ENCODE measurements around the gene MDH1. TPM values are rescaled to one million over a fixed set of nuclear protein-coding genes. Genes with fewer than 3 reads are reported as not detected.

Gene MDH1
- total RNA-seq, 1 donor from 2014 or later, result 209 TPM

- no peak overlapping the region for H3K4me3 ChIP-seq (ENCODE audit: low read depth, low read length)
- no peak for DNase-seq (ENCODE audit: low read depth)
- TF ChIP-seq, protein P1, sequence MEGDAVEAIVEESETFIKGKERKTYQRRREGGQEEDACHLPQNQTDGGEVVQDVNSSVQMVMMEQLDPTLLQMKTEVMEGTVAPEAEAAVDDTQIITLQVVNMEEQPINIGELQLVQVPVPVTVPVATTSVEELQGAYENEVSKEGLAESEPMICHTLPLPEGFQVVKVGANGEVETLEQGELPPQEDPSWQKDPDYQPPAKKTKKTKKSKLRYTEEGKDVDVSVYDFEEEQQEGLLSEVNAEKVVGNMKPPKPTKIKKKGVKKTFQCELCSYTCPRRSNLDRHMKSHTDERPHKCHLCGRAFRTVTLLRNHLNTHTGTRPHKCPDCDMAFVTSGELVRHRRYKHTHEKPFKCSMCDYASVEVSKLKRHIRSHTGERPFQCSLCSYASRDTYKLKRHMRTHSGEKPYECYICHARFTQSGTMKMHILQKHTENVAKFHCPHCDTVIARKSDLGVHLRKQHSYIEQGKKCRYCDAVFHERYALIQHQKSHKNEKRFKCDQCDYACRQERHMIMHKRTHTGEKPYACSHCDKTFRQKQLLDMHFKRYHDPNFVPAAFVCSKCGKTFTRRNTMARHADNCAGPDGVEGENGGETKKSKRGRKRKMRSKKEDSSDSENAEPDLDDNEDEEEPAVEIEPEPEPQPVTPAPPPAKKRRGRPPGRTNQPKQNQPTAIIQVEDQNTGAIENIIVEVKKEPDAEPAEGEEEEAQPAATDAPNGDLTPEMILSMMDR (conservative IDR thresholded peaks at IDR 0.05; ENCODE audit: low read depth, low read length), result no peak
These were observed 12.2 kb upstream of the MDH1 start for GRCh38 chr2:63576546-63576945.

GRCh38 chr2:63578767-63579166 is 10.0 kb upstream of the MDH1 start:
- H3K4me3 ChIP-seq (ENCODE audit: low read depth, low read length), result no peak overlapping the region
- TF ChIP-seq, protein P1 (conservative IDR thresholded peaks at IDR 0.05; ENCODE audit: low read depth, low read length), result no peak
- no peak for DNase-seq (ENCODE audit: low read depth)

DNA sequence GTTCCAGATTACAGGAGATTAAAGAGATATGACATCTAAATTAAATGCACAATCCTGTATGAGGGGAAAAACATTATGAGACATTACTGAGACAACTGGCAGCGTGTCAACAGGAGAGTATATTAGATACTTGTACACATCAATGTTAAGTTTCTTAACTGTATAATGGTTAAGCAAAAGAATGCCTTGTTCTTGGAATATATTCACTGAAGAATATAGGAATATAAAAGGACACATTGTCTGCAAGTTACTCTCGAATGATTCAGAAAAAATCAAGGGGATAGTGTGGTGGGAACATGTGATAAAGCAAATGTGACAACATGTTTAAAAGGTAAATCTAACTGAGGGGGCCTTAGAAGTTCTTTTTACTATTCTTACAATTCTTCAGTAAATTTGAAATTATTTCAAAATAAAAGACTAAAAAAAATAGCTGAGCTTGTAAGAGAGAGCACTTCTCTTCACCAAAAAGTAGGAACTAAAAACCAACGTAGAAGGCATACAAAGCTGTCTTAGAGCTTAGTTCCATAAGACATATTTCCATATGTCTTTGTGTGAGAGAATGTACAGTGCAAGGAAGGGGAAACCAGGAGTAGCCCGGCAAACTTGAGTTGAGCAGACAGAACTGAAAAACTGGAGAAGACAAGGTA is 8.0 kb upstream of the MDH1 start:
- TF ChIP-seq, protein P1 (conservative IDR thresholded peaks at IDR 0.05; ENCODE audit: low read depth, low read length), result no peak
- H3K4me3 ChIP-seq (ENCODE audit: low read depth, low read length), result no peak overlapping the region
- no peak for DNase-seq (ENCODE audit: low read depth)

- TF ChIP-seq, protein P1 (conservative IDR thresholded peaks at IDR 0.05; ENCODE audit: low read depth, low read length), result no peak
- peak; percentile 77 for DNase-seq (ENCODE audit: low read depth)
- no peak overlapping the region for H3K4me3 ChIP-seq (ENCODE audit: low read depth, low read length)
These were observed 7.3 kb upstream of the MDH1 start for GRCh38 chr2:63581298-63581961.

GRCh38 chr2:63582873-63583272 is 5.9 kb upstream of the MDH1 start:
- DNase-seq (ENCODE audit: low read depth), result no peak
- TF ChIP-seq, protein P1 (conservative IDR thresholded peaks at IDR 0.05; ENCODE audit: low read depth, low read length), result no peak

GRCh38 chr2:63587814-63588384 is 864 bp upstream of the MDH1 start:
- no peak for DNase-seq (ENCODE audit: low read depth)
- H3K4me3 ChIP-seq (ENCODE audit: low read depth, low read length), result peak overlapping the region; percentile 83
- TF ChIP-seq, protein P1 (conservative IDR thresholded peaks at IDR 0.05; ENCODE audit: low read depth, low read length), result no peak

More at GRCh38 chr2:63582873-63583272, 5.9 kb upstream of the MDH1 start:
- H3K4me3 ChIP-seq (ENCODE audit: low read depth, low read length), result no peak overlapping the region

Data from epithelial cell of proximal tubule (primary cell).